Activated naive CD4-positive, alpha-beta T cell treated with anti-CD3 and anti-CD28 coated beads, Interleukin-2, amount 50 U/mL, for 72 hours (primary cell): ENCODE measurements around the gene ZNF431. TPM values are rescaled to one million over a fixed set of nuclear protein-coding genes. Genes with fewer than 3 reads are reported as not detected.
A peak's percentile ranks its signal among the peaks of the same experiment; 100 is the strongest.

Experiments
- ATAC-seq, 2 donors: fragments of 150-1000 bp; cut with Tn5 transposase; 2 replicates each; pipeline ENCODE4 v1.10.0; 2021; ENCODE audit warnings: mild to moderate bottlenecking in 2 of 2, moderate library complexity in 2 of 2
- DNase-seq, 2 donors: peaks; one replicate each; pipeline ENCODE4 v3.0.0; 2021 to 2022; ENCODE audit warnings: low spot score in 2 of 2
- H3K27ac Mint-ChIP-seq, 2 donors: one replicate each; pipeline ENCODE4 v1.8.0; 2022; ENCODE audit warnings: mild to moderate bottlenecking in 2 of 2, mixed read lengths in 2 of 2
- H3K36me3 Mint-ChIP-seq, 2 donors: one replicate each; pipeline ENCODE4 v1.8.0; 2022; ENCODE audit warnings: mixed read lengths in 2 of 2
- H3K9me3 Mint-ChIP-seq, 2 donors: one replicate each; pipeline ENCODE4 v1.8.0; 2022; ENCODE audit warnings: mixed read lengths in 2 of 2
- total RNA-seq, 2 donors: library from RNA; stranded (reverse); gene quantifications; one replicate each; pipeline ENCODE4 v1.2.3, GENCODE V29; 2022

ZNF431 gene
- 10 to 100 TPM; 21.3 to 26.0 TPM for total RNA-seq

DNA sequence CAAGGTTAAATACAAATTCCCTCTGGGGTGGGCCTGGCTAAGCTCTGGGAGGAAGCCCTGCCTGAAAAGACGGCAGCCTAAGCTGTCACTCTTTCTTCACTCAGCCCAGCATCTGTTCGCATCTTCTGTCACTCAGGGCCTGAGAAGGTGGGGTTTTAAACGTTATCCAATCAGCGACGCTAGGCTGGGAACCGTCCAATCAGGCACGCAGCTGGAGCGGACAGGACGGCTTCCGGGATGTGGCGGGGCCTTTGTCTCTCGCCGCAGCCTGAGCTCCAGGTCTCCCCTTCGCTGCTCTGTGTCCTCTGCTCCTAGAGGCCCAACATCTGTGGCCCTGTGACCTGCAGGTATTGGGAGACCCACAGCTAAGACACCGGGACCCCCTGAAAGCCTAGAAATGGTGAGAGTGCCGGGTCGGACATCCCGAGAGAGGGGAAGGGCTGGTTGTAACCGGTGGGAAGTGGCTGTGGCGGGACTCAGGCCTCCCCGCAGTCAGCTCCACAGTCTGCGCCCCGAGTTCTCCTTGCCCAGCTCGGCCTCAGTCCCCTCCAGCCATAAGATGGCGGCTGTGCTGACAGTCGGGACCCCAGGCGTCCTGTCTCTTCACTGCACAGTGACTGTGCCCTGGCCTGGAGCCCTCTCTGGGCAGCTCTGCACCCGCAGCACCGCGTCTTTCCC lies at the start of gene ZNF431:
Gene ZNF431, plus strand, starts transcription at position 254 of the 678 bp plus-strand sequence. Its CDS starts 144 bp downstream, at position 398.
- Mint-ChIP-seq H3K27ac (peak within 1 kb of the TSS; percentile 90 to 97), H3K36me3 (peaks cover 18 to 53% of the 10 kb centered on the region in 2 donors), H3K9me3 (peaks cover 0 to 18% of the 10 kb centered on the region in 2 donors)
- DNase-seq = peak; percentile 79 to 92
- peak; percentile 99 to 100 for ATAC-seq

DNA sequence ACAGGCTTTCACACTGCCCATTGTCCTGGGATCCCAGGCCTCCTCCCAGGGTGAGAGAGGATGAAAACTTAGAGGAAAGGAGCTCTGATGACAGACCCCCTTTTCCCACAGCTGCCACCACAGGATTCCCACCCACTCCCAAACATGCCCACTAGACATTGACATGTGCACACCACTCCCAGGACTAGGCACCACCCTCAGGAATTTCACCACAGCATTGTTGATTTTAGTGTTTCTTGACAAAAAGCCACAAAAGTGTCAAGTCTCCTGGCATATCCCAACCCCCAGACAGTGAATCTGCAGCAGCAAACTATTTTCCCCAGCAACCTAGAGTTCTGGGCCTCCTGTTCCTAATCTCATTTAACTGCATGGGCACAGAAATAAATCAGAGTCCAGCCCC lies 49.7 kb upstream of the ZNF431 start:
- no peaks in the 10 kb centered on the region for H3K9me3 Mint-ChIP-seq
- DNase-seq = no peak
- peaks cover 7 to 42% of the 10 kb centered on the region in 2 donors for H3K36me3 Mint-ChIP-seq
- no peak overlapping the region for H3K27ac Mint-ChIP-seq
- no peak for ATAC-seq

DNA sequence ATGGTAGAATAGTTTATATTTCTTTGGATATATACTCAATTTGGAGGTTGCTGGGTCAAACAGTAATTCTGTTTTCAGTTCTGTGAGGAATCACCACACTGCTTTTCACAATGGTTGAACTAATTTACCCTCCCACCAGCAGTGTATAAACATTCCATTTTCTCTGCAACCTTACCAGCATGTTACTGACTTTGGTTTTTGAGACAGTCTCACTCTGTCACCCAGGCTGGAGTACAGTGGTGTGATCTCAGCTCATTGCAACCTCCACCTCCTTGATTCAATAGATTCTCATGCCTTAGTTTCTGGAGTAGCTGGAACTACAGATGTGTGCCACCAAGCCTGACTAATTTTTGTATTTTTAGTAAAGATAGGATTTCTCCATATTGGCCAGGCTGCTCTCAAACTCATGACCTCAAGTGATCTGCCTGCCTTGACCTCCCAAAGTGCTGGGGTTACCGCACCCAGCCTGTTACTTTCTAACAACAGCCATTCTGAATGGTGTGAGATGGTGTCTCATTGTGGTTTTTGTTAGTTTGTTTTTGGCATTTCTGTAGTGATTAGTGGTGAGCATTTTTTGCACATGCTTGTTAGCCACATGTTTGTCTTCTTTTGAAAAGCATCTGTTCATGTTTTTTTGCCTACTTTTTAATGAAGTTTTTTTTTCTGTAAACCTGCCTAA lies 47.4 kb upstream of the ZNF431 start:
- H3K27ac Mint-ChIP-seq = no peak overlapping the region
- H3K9me3 Mint-ChIP-seq = no peaks in the 10 kb centered on the region
- ATAC-seq = no peak
- DNase-seq = no peak
- H3K36me3 Mint-ChIP-seq = peaks cover 7 to 30% of the 10 kb centered on the region in 2 donors

DNA sequence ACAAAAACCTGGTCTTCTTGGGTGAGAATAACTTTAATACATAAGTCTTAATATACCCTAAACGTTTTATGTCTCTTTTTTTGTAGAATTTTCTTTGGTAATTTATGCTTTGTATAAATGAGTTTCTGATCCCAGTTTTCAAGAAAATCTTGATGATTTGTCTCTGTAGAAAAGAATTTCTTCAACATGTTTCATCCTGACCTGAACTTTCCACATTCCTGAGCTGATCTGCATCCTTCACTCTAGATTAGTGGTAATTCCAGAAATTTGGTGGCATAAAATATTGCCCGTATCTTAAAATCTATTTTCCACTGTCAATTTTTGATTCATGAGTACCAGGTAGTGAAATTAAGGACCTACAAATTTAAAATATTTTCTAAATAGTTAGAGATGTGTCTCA lies 43.5 kb upstream of the ZNF431 start:
- no peak for ATAC-seq
- H3K27ac Mint-ChIP-seq = no peak overlapping the region
- H3K36me3 Mint-ChIP-seq = peaks cover 13 to 36% of the 10 kb centered on the region in 2 donors
- DNase-seq = no peak
- H3K9me3 Mint-ChIP-seq = no peaks in the 10 kb centered on the region

DNA sequence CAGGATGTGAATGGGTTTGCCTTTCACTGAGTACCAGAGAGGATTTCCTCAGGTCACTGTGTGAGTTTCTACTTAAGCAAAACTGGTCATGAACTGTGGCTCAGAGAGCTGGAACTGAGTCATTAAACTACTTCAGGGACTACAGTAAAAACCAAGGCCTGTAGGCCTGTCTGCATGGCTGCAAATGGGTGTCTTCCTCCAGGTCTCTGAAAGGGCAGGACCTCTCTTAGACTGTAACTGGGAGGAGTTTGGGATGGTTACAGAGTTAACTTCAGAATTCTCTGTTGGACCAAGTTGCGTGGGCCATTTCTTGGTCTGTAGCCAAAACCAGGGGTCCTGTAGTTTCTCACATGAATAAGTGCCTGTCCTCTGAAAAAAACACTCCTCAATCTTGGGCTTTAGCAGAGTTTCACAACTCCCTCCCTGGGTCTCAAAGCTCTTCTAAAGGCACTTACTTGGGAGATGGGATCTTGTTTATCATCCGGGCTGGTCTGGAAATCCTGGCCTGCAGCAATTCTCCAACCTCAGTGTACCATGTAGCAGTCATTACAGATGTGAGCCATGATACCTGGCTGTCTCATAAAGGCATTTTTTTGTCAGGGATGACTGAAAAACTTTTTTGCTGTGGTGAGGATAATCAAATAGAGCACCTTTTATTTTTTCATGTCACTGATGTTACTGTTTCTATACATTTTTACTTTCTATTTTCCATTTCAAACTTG lies 40.2 kb upstream of the ZNF431 start:
- H3K36me3 Mint-ChIP-seq = peaks cover 6 to 28% of the 10 kb centered on the region in 2 donors
- ATAC-seq = peak; percentile 49 to 70
- no peaks in the 10 kb centered on the region for H3K9me3 Mint-ChIP-seq
- H3K27ac Mint-ChIP-seq = no peak overlapping the region
- no peak for DNase-seq

DNA sequence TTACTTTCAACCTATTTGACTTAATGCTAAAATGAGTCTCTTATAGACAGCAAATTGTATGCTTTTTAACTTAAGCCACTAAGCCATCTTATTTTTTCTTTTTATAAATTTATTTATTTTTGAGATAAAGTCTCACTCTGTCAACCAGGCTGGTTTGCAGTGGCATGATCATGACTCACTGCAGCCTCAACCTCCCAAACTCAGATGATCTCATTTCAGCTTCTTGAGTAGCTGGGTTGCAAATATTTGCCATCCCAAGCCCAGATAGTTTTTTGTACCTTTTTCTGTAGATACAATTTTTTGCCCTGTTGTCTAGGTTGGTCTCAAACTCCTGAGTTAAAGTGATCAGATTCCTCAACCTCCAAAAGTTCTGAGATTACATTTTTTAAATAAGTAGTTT lies 32.7 kb upstream of the ZNF431 start:
- Mint-ChIP-seq H3K27ac (no peak overlapping the region), H3K9me3 (peaks cover 16 to 33% of the 10 kb centered on the region in 2 donors), H3K36me3 (peaks cover 49 to 75% of the 10 kb centered on the region in 2 donors)
- ATAC-seq (no peak), DNase-seq (no peak)

DNA sequence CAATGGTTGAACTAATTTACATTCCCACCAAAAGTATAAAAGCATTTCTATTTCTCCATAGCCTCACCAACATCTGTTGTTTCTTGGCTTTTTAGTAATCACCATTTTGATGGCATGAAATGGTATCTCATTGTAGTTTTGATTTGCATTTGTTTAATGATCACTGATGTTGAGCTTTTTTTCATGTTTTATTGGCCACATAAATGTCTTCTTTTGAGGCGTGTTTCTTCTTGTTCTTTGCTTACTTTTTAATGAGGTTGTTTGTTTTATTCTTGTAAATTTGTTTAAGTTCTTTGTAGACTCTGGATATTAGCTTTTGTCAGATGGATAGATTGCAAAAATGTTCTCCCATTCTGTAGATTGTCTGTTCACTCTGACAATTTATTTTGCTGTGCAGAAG lies 31.7 kb upstream of the ZNF431 start:
- ATAC-seq (no peak), DNase-seq (no peak)
- H3K36me3 Mint-ChIP-seq = peaks cover 59 to 83% of the 10 kb centered on the region in 2 donors
- H3K9me3 Mint-ChIP-seq = peaks cover 23 to 42% of the 10 kb centered on the region in 2 donors
- no peak overlapping the region for H3K27ac Mint-ChIP-seq

DNA sequence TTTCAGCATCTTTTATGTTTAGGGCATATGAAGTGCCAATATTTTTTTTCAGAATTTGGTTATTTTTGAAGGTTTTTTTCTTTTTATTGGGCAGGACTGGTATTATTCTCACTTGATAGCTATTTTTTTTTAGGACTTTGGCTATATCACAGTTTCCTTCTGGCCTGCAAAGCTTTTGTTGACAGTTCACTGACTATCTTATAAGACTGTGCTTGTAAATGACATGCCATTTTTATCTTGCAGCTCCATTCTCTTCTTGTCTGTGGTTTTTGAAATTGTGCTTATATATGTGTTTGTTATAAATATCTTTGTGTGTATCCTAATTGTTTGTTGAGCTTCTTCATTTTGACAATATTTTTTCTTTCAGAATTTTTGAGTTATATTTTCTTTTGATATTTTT lies 26.4 kb upstream of the ZNF431 start:
- Mint-ChIP-seq H3K36me3 (peaks cover 64 to 94% of the 10 kb centered on the region in 2 donors), H3K27ac (no peak overlapping the region), H3K9me3 (peaks cover 28 to 54% of the 10 kb centered on the region in 2 donors)
- ATAC-seq = no peak
- DNase-seq = no peak

DNA sequence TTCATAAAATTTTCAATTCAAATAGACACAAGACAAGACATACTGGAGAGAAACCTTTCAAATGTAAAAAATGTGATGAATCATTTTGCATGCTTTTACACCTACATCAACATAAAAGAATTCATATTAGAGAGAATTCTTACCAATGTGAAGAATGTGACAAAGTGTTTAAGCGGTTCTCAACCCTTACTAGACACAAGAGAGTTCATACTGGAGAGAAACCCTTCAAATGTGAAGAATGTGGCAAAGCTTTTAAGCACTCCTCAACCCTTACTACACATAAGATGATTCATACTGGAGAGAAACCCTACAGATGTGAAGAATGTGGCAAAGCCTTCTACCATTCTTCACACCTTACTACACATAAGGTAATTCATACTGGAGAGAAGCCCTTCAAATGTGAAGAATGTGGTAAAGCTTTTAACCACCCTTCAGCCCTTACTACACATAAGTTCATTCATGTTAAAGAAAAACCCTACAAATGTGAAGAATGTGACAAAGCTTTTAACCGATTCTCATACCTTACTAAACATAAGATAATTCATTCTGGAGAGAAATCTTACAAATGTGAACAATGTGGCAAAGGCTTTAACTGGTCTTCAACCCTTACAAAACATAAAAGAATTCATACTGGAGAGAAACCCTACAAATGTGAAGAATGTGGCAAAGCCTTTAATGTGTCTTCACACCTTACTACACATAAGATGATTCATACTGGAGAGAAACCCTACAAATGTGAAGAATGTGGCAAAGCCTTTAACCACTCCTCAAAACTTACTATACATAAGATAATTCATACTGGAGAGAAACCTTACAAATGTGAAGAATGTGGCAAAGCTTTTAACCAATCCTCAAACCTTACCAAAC lies 24.6 kb upstream of the ZNF431 start:
- Mint-ChIP-seq H3K36me3 (peaks cover 50 to 83% of the 10 kb centered on the region in 2 donors), H3K9me3 (peaks cover 24 to 38% of the 10 kb centered on the region in 2 donors), H3K27ac (no peak overlapping the region)
- ATAC-seq = peak in 1 of 2 donors; percentile 41
- no peak for DNase-seq

DNA sequence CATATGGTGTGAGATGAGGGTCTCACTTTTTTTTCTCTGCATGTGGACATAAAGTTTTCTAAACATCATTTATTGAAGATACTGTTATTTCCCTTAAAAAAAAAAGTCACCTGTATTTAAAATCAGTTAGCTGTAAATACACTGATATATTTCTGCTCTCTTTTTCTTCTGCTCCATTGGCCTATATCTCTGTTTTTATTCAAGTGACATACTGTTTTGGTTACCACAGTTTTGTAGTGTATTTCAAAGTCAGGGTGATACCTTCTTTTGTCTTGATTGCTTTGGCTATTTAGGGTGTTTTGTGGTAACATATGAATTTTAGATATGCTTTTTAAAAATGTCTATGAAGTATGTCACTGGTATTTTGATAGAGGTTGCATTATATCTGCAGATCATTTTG lies 15.8 kb upstream of the ZNF431 start:
- Mint-ChIP-seq H3K9me3 (peaks cover 4 to 8% of the 10 kb centered on the region in 2 donors), H3K36me3 (peaks cover 11 to 25% of the 10 kb centered on the region in 2 donors), H3K27ac (no peak overlapping the region)
- ATAC-seq = no peak
- no peak for DNase-seq

DNA sequence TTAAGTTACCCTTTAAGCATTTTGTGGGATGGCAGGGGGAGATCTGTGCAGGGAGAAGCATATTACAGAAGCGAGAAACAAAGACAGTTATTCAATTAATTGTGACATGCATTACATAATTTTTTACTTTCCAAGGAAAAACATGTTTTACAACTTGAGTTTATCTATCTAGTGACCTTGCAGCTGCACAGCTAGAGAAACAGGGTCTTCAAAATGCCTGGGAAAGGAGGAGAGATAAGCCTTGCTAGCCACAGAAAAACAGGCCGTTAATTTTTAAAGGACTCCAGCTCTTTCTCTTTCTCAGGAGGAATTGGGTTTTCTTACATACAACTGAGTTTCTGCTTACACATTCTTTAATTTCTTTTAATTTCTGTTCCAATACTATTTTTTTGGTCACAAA lies 14.8 kb upstream of the ZNF431 start:
- H3K36me3 Mint-ChIP-seq = peaks cover 11 to 20% of the 10 kb centered on the region in 2 donors
- ATAC-seq (no peak), DNase-seq (no peak)
- H3K27ac Mint-ChIP-seq = no peak overlapping the region
- peaks cover 4 to 8% of the 10 kb centered on the region in 2 donors for H3K9me3 Mint-ChIP-seq

DNA sequence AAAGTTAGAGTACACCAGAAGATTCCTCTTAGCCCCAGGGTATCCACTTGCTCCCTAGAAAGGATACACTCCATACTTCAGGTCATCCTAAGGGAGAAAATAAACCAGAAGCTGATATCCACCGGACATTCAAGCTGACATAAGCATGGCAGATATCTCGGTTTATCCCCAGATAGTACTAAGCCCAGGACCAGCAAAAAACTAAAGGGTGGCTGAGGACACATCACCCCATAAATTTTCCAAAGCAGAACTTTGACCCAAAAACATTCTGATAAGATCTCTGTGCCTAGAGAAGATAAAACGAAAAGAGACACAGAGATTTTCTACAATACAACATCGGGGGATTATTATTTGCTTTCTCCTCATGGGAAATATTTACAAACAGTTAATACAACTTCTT lies 13.9 kb upstream of the ZNF431 start:
- no peak overlapping the region for H3K27ac Mint-ChIP-seq
- DNase-seq = no peak
- H3K9me3 Mint-ChIP-seq = peaks cover 4 to 8% of the 10 kb centered on the region in 2 donors
- ATAC-seq = no peak
- peaks cover 11 to 12% of the 10 kb centered on the region in 2 donors for H3K36me3 Mint-ChIP-seq

DNA sequence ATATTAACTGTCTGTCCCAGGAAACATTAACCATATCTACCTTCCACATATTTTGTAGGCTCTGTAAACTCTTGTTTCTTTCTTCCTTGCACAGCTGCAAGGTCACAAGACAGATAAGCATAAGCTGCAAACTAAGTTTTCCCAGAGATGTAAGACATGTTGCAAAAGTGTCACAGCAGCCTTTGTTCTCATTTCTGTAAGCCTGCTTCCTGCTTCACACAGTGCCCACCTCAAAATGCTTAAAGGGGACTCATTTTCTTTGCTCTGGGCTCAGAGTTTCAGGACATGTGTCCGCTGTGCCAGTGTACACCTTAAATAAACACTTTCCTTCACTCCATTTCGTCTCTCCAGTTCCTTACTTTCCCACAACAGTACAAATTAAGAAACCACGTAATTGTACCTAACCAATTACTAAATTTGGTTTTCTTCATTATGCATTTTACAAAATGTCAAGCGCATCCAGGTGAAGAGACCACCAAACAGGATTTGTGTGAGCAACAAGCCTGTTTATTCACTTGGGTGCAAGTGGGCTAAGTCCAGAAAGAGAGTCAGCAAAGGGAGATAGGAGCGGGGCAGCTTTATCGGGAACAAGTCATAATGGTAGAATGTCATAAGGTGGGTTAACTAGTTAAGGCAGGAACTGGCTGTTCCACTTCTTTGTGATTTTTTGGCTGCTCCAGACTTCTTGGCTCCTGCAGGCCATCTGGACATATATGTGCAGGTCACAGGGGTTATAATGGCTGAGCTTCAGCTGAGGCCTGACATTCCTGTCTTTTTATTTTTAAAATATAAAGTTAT lies 12.7 kb upstream of the ZNF431 start:
- peaks cover 4 to 16% of the 10 kb centered on the region in 2 donors for H3K9me3 Mint-ChIP-seq
- ATAC-seq = no peak
- peaks cover 12 to 15% of the 10 kb centered on the region in 2 donors for H3K36me3 Mint-ChIP-seq
- DNase-seq = no peak
- no peak overlapping the region for H3K27ac Mint-ChIP-seq

DNA sequence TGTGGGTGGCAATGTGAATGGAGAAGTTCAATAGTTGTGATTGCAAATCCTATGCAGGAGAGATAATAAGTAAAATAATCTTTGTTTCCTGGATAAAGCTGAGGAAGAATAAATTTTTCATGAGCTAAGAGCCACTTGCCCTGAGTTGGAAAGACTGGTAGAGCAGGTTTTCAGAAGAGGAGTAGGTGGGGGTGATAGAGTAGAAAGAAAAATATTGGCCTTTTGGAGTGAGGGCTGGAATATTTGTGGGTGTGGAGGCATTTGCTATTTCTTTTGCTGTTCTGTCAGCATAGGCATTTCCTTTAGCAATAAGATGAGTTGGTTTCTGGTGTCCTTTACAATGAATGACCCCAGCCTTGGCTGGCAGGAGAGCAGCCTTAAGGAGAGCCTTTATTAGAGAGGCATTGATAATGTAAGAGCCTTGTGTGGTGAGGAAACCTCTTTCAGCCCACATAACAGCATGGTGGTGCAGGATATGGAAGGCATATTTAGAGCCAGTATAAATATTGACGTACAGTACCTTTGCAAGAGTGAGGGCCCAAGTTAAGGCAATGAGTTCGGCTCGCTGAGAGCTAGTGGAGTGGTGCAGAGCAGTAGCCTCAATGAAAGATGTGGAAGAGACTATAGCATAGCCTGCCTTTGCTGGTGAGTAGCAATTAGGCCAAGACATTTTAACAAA lies 11.6 kb upstream of the ZNF431 start:
- no peak for DNase-seq
- peaks cover 12 to 17% of the 10 kb centered on the region in 2 donors for H3K36me3 Mint-ChIP-seq
- H3K9me3 Mint-ChIP-seq = peaks cover 4 to 21% of the 10 kb centered on the region in 2 donors
- ATAC-seq = no peak
- no peak overlapping the region for H3K27ac Mint-ChIP-seq

DNA sequence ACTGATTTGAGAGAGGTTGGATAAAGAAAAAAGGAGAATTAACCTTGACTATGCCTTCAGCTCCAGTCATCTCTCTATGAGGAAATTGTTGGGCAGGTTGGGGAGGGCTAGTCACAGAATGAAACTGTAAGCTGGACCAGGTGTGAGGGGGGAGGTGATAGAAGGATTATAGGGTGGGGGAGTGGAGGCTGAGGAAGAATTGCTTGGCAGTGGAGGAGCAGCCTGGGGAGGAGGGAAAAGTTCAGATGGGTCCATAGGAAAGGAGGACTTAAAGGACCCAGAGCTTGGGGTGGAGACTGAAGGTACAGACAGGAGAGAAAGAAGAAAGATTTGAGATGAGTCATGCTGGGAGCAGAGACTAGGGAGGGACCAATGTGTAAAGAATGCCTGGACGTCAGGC lies 8.2 kb upstream of the ZNF431 start:
- H3K36me3 Mint-ChIP-seq = peaks cover 0 to 6% of the 10 kb centered on the region in 2 donors

More for the DNA sequence above, 8.2 kb upstream of the ZNF431 start:
- DNase-seq (no peak), ATAC-seq (no peak)
- Mint-ChIP-seq H3K9me3 (peaks cover 0 to 13% of the 10 kb centered on the region in 2 donors), H3K27ac (peak overlapping the region in 1 of 2 donors; percentile 66)
